Bronchial epithelial cell (primary cell): ENCODE results near the gene KIF20A. TPM values are rescaled to one million over a fixed set of nuclear protein-coding genes. Genes with fewer than 3 reads are reported as not detected.

Experiments used
- DNase-seq: peaks from one replicate; pipeline ENCODE4 v3.0.0-alpha.2; 2010; ENCODE audit warnings: low read depth
- FAIRE-seq: peaks from 2 replicates; lab custom pipeline; 2011; peaks lifted over from hg19 to GRCh38; lab: Jason Lieb, UNC
- H3K27me3 ChIP-seq: 2 replicates; pipeline ENCODE4 v1.5.1; 2011; ENCODE audit warnings: low read length; ENCODE audit not compliant: control insufficient read depth, insufficient read depth
- H3K36me3 ChIP-seq: 2 replicates; pipeline ENCODE4 v1.5.1; 2011; ENCODE audit warnings: low read length; ENCODE audit not compliant: control insufficient read depth, insufficient read depth
- H3K4me3 ChIP-seq: 2 replicates; pipeline ENCODE4 v1.5.1; 2011; ENCODE audit warnings: mild to moderate bottlenecking, low read depth, low read length, control low read depth
- total RNA-seq: library from RNA; depleted of rRNA; stranded (reverse); fragments of >200 nt; gene quantifications from 2 replicates; pipeline ENCODE4 v1.2.1, GENCODE V29; 2014
- TF ChIP-seq, protein P1 (sequence below): IDR thresholded peaks from 2 replicates; pipeline ENCODE4 v1.5.1; 2011; ENCODE audit warnings: mild to moderate bottlenecking, moderate library complexity, low read length, control low read depth, inconsistent platforms; ENCODE audit not compliant: insufficient read depth, severe bottlenecking

Gene KIF20A
- total RNA-seq, 1 donor from 2014 or later = under 0.01 TPM

- TF ChIP-seq, protein P1, sequence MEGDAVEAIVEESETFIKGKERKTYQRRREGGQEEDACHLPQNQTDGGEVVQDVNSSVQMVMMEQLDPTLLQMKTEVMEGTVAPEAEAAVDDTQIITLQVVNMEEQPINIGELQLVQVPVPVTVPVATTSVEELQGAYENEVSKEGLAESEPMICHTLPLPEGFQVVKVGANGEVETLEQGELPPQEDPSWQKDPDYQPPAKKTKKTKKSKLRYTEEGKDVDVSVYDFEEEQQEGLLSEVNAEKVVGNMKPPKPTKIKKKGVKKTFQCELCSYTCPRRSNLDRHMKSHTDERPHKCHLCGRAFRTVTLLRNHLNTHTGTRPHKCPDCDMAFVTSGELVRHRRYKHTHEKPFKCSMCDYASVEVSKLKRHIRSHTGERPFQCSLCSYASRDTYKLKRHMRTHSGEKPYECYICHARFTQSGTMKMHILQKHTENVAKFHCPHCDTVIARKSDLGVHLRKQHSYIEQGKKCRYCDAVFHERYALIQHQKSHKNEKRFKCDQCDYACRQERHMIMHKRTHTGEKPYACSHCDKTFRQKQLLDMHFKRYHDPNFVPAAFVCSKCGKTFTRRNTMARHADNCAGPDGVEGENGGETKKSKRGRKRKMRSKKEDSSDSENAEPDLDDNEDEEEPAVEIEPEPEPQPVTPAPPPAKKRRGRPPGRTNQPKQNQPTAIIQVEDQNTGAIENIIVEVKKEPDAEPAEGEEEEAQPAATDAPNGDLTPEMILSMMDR = no peak
- peak; percentile 7 for DNase-seq
- Histone ChIP-seq H3K4me3 (peak overlapping the region; percentile 63), H3K36me3 (peaks cover 4% of the 10 kb centered on the region), H3K27me3 (no peaks in the 10 kb centered on the region)
- FAIRE-seq = no peak
Measured at GRCh38 chr5:138179277-138179857, 455 bp downstream of the KIF20A start.

GRCh38 chr5:138180183-138180782 is 1.4 kb downstream of the KIF20A start:
- DNase-seq = peak; percentile 84
- TF ChIP-seq, protein P1 = peak; percentile 57
- Histone ChIP-seq H3K27me3 (no peaks in the 10 kb centered on the region), H3K36me3 (peaks cover 3% of the 10 kb centered on the region), H3K4me3 (no peak overlapping the region)
- no peak for FAIRE-seq

GRCh38 chr5:138180841-138181240 is 1.9 kb downstream of the KIF20A start:
- peaks cover 3% of the 10 kb centered on the region for H3K36me3 ChIP-seq

DNA sequence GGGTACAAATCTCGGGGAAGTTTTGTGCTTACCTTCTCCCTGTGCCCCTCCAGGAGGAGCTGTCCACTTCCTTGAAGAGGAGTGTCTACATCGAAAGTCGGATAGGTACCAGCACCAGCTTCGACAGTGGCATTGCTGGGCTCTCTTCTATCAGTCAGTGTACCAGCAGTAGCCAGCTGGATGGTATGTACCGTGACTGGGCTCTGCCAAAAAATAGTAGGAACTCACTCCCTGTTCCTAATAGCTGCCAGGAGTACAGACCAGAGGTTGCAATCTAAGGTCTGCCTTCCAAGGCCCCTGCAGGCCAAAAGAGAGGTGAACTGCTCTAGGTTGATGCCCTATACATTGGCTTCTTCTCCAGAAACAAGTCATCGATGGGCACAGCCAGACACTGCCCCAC is 3.9 kb downstream of the KIF20A start:
- no peaks in the 10 kb centered on the region for H3K27me3 ChIP-seq
- DNase-seq = no peak
- TF ChIP-seq, protein P1 = no peak
- FAIRE-seq = no peak
- H3K36me3 ChIP-seq = no peaks in the 10 kb centered on the region
- H3K4me3 ChIP-seq = no peak overlapping the region

More at GRCh38 chr5:138180841-138181240, 1.9 kb downstream of the KIF20A start:
- DNase-seq (no peak), FAIRE-seq (no peak)
- no peaks in the 10 kb centered on the region for H3K27me3 ChIP-seq
- TF ChIP-seq, protein P1 = no peak
- no peak overlapping the region for H3K4me3 ChIP-seq

DNA sequence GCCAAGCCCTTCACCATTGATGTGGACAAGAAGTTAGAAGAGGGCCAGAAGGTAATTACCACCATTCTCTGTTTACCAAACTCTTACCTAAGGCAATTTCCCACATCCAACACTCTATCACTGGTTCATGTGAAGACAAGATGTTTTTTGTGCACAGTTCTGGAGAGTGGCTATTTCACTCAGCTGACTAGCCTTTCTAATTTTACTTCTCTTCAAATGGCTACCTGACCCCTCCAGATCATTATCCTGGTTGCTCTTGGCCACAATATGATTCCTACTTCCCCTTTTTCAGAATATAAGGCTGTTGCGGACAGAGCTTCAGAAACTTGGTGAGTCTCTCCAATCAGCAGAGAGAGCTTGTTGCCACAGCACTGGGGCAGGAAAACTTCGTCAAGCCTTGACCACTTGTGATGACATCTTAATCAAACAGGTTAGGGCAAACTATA is 7.1 kb downstream of the KIF20A start:
- no peaks in the 10 kb centered on the region for H3K27me3 ChIP-seq
- no peak overlapping the region for H3K4me3 ChIP-seq
- DNase-seq (no peak), FAIRE-seq (no peak)
- TF ChIP-seq, protein P1 = no peak
- peaks cover 6% of the 10 kb centered on the region for H3K36me3 ChIP-seq
